Right lobe of liver (tissue), 6 donors: Measurements from ENCODE around the gene GNB2. TPM values are rescaled to one million over a fixed set of nuclear protein-coding genes. Genes with fewer than 3 reads are reported as not detected.

Experiments used
- ATAC-seq, 4 donors: fragments of 200-7000 bp; cut with Tn5 transposase; one replicate each; pipeline ENCODE4 v1.9.1; 2020; ENCODE audit warnings: mild to moderate bottlenecking in 4 of 4, moderate library complexity in 4 of 4
- DNase-seq, 3 donors: peaks; one replicate each; pipeline ENCODE4 v3.0.0-alpha.2; 2020
- H3K27ac ChIP-seq, 3 donors: fragments of 200-600 bp; one replicate each; pipeline ENCODE4 v1.8.0; 2022
- H3K27me3 ChIP-seq, 2 donors: fragments of 200-600 bp; one replicate each; pipeline ENCODE4 v1.8.0; 2022
- H3K36me3 ChIP-seq, 4 donors: fragments of 200-600 bp; sonication (generic) in 1 of 4; one replicate each; pipeline versions ENCODE4 v1.5.1 to v1.8.0; 2017 to 2022; ENCODE audit warnings: control low read depth in 1 of 4
- H3K4me1 ChIP-seq, 4 donors: fragments of 200-600 bp; sonication (generic) in 1 of 4; one replicate each; pipeline versions ENCODE4 v1.5.1 to v1.8.0; 2017 to 2022; ENCODE audit warnings: control low read depth in 1 of 4
- H3K4me3 ChIP-seq, 3 donors: fragments of 200-600 bp; one replicate each; pipeline ENCODE4 v1.8.0; 2022
- H3K9me3 ChIP-seq, 4 donors: fragments of 200-600 bp; sonication (generic) in 1 of 4; one replicate each; pipeline versions ENCODE4 v1.5.1 to v1.8.0; 2017 to 2022; ENCODE audit warnings: control low read depth in 1 of 4
- CTCF ChIP-seq, 4 donors: fragments of 200-600 bp in 3 of 4; fragments of 450-650 bp in 1 of 4; IDR thresholded peaks; one replicate each; pipeline versions ENCODE4 v1.5.1 to v1.8.0; 2016 to 2022; ENCODE audit warnings: antibody characterized with exemption in 4 of 4, mild to moderate bottlenecking in 2 of 4
- POLR2A ChIP-seq: fragments of 450-650 bp; IDR thresholded peaks from one replicate; pipeline ENCODE4 v1.6.1; 2017; ENCODE audit warnings: antibody characterized with exemption, mild to moderate bottlenecking
- WGBS: methylation state at CpG from one replicate; pipeline ENCODE4 v1.1.6; 2018; ENCODE audit warnings: low coverage, low lambda C conversion rate; ENCODE audit not compliant: insufficient coverage; ENCODE audit errors: missing lambda C conversion rate; 5-methylcytosine and 5-hydroxymethylcytosine counted together
- intact Hi-C, 2 donors: fragments of 100-400 bp; cut with DNase I; formaldehyde crosslinking; loops; one replicate each; pipeline versions ENCODE4 v1.11.2 to v1.14.1; 2022
- total RNA-seq, 6 experiments: library from RNA; depleted of rRNA in 2 of 6; stranded (reverse); fragments of >200 nt in 2 of 6; fragmentation: NEBNext Ultra II Directional in 3 of 6; extraction: Animal tissue kit (Norgen Biotek cat#: 25700) in 3 of 6; gene quantifications; one replicate each; pipeline versions ENCODE4 v1.1.0 to v1.2.4, GENCODE V29; 2016 to 2023
- donor health status: DM: no; HTN: yes; CAD: no.
- donor health status: DM: no; HTN: no; CAD: no.
- donor health status: DM: no; HTN: no; CAD: no.
- donor health status: DM: no; HTN: yes; CAD: no.
- donor health status: DM: no; HTN: yes; CAD: no.

GNB2 gene
- total RNA-seq, 6 experiments from 2014 or later: 75.6 to 133 (median 106) TPM

GRCh38 chr7:100691676-100692577 is 18.4 kb downstream of the GNB2 start:
- no peak overlapping the region for H3K4me3 ChIP-seq
- H3K4me1 ChIP-seq: peaks cover 2 to 19% (median 10%) of the 10 kb centered on the region in 4 donors
- no peaks in the 10 kb centered on the region for H3K27me3 ChIP-seq
- TF ChIP-seq POLR2A: no peak
- TF ChIP-seq CTCF (IDR thresholded peaks at IDR 0.05): peak; percentile 85 to 91 (median 90)
- ATAC-seq (peak; percentile 80 to 86 (median 84)), DNase-seq (peak; percentile 81 to 83 (median 82))
- intact Hi-C loops: loop anchor here (5.0 to 10.0 kb wide), 2 partner anchors 120 to 127 kb away; partner anchors contain the start of gene SAP25 (in 1 of the 2)
- H3K27ac ChIP-seq: no peak overlapping the region
- peaks cover 0 to 21% (median 7%) of the 10 kb centered on the region in 4 donors for H3K36me3 ChIP-seq
- 29% methylated on average over 24 of the region's 28 CpGs for WGBS
- no peaks in the 10 kb centered on the region for H3K9me3 ChIP-seq

- ATAC-seq: no peak
- no peak for TF ChIP-seq CTCF (IDR thresholded peaks at IDR 0.05)
- TF ChIP-seq POLR2A: no peak
- peaks cover 2 to 19% (median 10%) of the 10 kb centered on the region in 4 donors for H3K4me1 ChIP-seq
- H3K4me3 ChIP-seq: peak overlapping the region; percentile 67 to 82 (median 76)
- DNase-seq: peak in 1 of 3 donors; percentile 30
- 62% methylated on average over 6 of the region's 6 CpGs for WGBS
- intact Hi-C loops: loop anchor here (5.0 to 10.0 kb wide), 2 partner anchors 120 to 128 kb away; partner anchors contain the start of gene SAP25 (in 1 of the 2)
- no peaks in the 10 kb centered on the region for H3K9me3 ChIP-seq
- peaks cover 0 to 15% (median 4%) of the 10 kb centered on the region in 4 donors for H3K36me3 ChIP-seq
- H3K27me3 ChIP-seq: no peaks in the 10 kb centered on the region
- no peak overlapping the region for H3K27ac ChIP-seq
Observed at GRCh38 chr7:100692578-100692961, 19.0 kb downstream of the GNB2 start.

- intact Hi-C loops: loop anchor here (5.0 to 10.0 kb wide), 2 partner anchors 121 to 129 kb away; partner anchors contain the start of gene SAP25 (in 1 of the 2)
- Histone ChIP-seq H3K4me1 (peaks cover 2 to 19% (median 10%) of the 10 kb centered on the region in 4 donors), H3K27ac (peak overlapping the region; percentile 47 to 72 (median 62)), H3K9me3 (no peaks in the 10 kb centered on the region), H3K4me3 (peak overlapping the region; percentile 67 to 82 (median 76)), H3K36me3 (peaks cover 0 to 6% (median 0%) of the 10 kb centered on the region in 4 donors), H3K27me3 (no peaks in the 10 kb centered on the region)
- peak; percentile 7 to 23 (median 13) for ATAC-seq
- WGBS: 1% methylated on average over 16 of the region's 81 CpGs
- DNase-seq: peak in 2 of 3 donors; percentile 53 to 57
- TF ChIP-seq CTCF (IDR thresholded peaks at IDR 0.05) (no peak), POLR2A (no peak)
Observed at GRCh38 chr7:100693312-100694097, 20.0 kb downstream of the GNB2 start.

GRCh38 chr7:100694098-100694745 is 20.7 kb downstream of the GNB2 start, which contains the start of gene GIGYF1:
GIGYF1 (minus strand) TSS chr7:100694250; CDS start chr7:100688238, 6,012 bp downstream.
- peaks cover 2 to 19% (median 10%) of the 10 kb centered on the region in 4 donors for H3K4me1 ChIP-seq
- intact Hi-C loops: loop anchor here (5.0 to 10.0 kb wide), 2 partner anchors 122 to 129 kb away; partner anchors contain the start of gene SAP25 (in 1 of the 2)
- WGBS: 2% methylated on average over 16 of the region's 102 CpGs

More at GRCh38 chr7:100694098-100694745, 20.7 kb downstream of the GNB2 start, which contains the start of gene GIGYF1:
- Histone ChIP-seq H3K9me3 (no peaks in the 10 kb centered on the region), H3K27me3 (no peaks in the 10 kb centered on the region), H3K27ac (peak within 1 kb of the TSS; percentile 49 to 72 (median 62)), H3K36me3 (peaks cover 0 to 3% (median 0%) of the 10 kb centered on the region in 4 donors), H3K4me3 (peak within 1 kb of the TSS; percentile 67 to 82 (median 76))
- ATAC-seq (peak; percentile 45 to 56 (median 52)), DNase-seq (peak; percentile 77 to 82 (median 81))
- TF ChIP-seq CTCF (IDR thresholded peaks at IDR 0.05): no peak
- no peak for TF ChIP-seq POLR2A
